NT2/D1 (cell line): ENCODE data around the gene SURF4.

Experiments
- DNase-seq: peaks from one replicate; pipeline ENCODE4 v3.0.0-alpha.2; 2011; ENCODE audit warnings: low read depth, low spot score
- H3K27me3 ChIP-seq: 2 replicates; pipeline ENCODE4 v1.6.0; 2011; ENCODE audit warnings: mild to moderate bottlenecking; ENCODE audit not compliant: insufficient read length, insufficient read depth
- H3K36me3 ChIP-seq: 2 replicates; pipeline ENCODE4 v1.6.1; 2011; ENCODE audit warnings: mild to moderate bottlenecking, low read length, mixed read lengths; ENCODE audit not compliant: insufficient read depth, insufficient read length
- H3K4me1 ChIP-seq: 2 replicates; pipeline ENCODE4 v1.5.1; 2011; ENCODE audit not compliant: insufficient read depth, insufficient read length
- H3K4me3 ChIP-seq: 2 replicates; pipeline ENCODE4 v1.5.1; 2011; ENCODE audit warnings: low read depth; ENCODE audit not compliant: insufficient read length
- H3K9ac ChIP-seq: 2 replicates; pipeline ENCODE4 v1.6.0; 2011; ENCODE audit warnings: low read depth; ENCODE audit not compliant: insufficient read length
- H3K9me3 ChIP-seq: 2 replicates; pipeline ENCODE4 v1.5.1; 2011; ENCODE audit warnings: mild to moderate bottlenecking, low read length; ENCODE audit not compliant: insufficient read depth
- SUZ12 ChIP-seq: IDR thresholded peaks from 2 replicates; pipeline ENCODE4 v1.6.1; 2011; ENCODE audit not compliant: insufficient read length, insufficient read depth; ENCODE audit errors: extremely low read depth
- YY1 ChIP-seq: IDR thresholded peaks from 2 replicates; pipeline ENCODE4 v1.6.1; 2011; ENCODE audit not compliant: insufficient read length, insufficient read depth
- ZNF274 ChIP-seq: IDR thresholded peaks from 2 replicates; pipeline ENCODE4 v1.6.1; 2011; ENCODE audit warnings: mild to moderate bottlenecking, low read depth, low read length

The SURF4 gene

GRCh38 chr9:133404454-133405002 is 28.7 kb upstream of the SURF4 start:
- Histone ChIP-seq H3K4me3 (no peak overlapping the region), H3K36me3 (peaks cover 90% of the 10 kb centered on the region), H3K27me3 (no peaks in the 10 kb centered on the region), H3K9me3 (no peaks in the 10 kb centered on the region), H3K4me1 (peaks cover 2% of the 10 kb centered on the region), H3K9ac (no peak overlapping the region)
- TF ChIP-seq ZNF274 (no peak), YY1 (no peak), SUZ12 (no peak)
- DNase-seq, result no peak

- H3K9ac ChIP-seq, result no peak overlapping the region
- TF ChIP-seq ZNF274 (no peak), SUZ12 (no peak)
- peak; percentile 22 for DNase-seq
These were observed 28.1 kb upstream of the SURF4 start for GRCh38 chr9:133403766-133404453.

GRCh38 chr9:133402689-133403088 is 26.8 kb upstream of the SURF4 start:
- H3K4me1 ChIP-seq, result peaks cover 2% of the 10 kb centered on the region
- peaks cover 73% of the 10 kb centered on the region for H3K36me3 ChIP-seq
- DNase-seq, result no peak
- H3K9ac ChIP-seq, result no peak overlapping the region
- no peak for TF ChIP-seq SUZ12
- no peak for TF ChIP-seq ZNF274
- no peak for TF ChIP-seq YY1
- no peaks in the 10 kb centered on the region for H3K27me3 ChIP-seq
- no peaks in the 10 kb centered on the region for H3K9me3 ChIP-seq
- H3K4me3 ChIP-seq, result no peak overlapping the region

More at GRCh38 chr9:133403766-133404453, 28.1 kb upstream of the SURF4 start:
- Histone ChIP-seq H3K4me3 (no peak overlapping the region), H3K36me3 (peaks cover 84% of the 10 kb centered on the region), H3K9me3 (no peaks in the 10 kb centered on the region), H3K27me3 (no peaks in the 10 kb centered on the region), H3K4me1 (peaks cover 2% of the 10 kb centered on the region)

GRCh38 chr9:133401588-133401987 is 25.7 kb upstream of the SURF4 start:
- TF ChIP-seq YY1, result no peak
- TF ChIP-seq ZNF274, result no peak
- TF ChIP-seq SUZ12, result no peak
- no peak for DNase-seq
- peaks cover 2% of the 10 kb centered on the region for H3K4me1 ChIP-seq
- peaks cover 62% of the 10 kb centered on the region for H3K36me3 ChIP-seq
- H3K9me3 ChIP-seq, result no peaks in the 10 kb centered on the region
- no peaks in the 10 kb centered on the region for H3K27me3 ChIP-seq
- no peak overlapping the region for H3K9ac ChIP-seq
- no peak overlapping the region for H3K4me3 ChIP-seq

GRCh38 chr9:133400292-133400691 is 24.4 kb upstream of the SURF4 start:
- Histone ChIP-seq H3K9ac (no peak overlapping the region), H3K4me1 (no peaks in the 10 kb centered on the region), H3K4me3 (no peak overlapping the region), H3K36me3 (peaks cover 49% of the 10 kb centered on the region), H3K9me3 (no peaks in the 10 kb centered on the region), H3K27me3 (no peaks in the 10 kb centered on the region)
- DNase-seq, result no peak
- no peak for TF ChIP-seq YY1
- TF ChIP-seq SUZ12, result no peak
- TF ChIP-seq ZNF274, result no peak

GRCh38 chr9:133397895-133398294 is 22.0 kb upstream of the SURF4 start:
- H3K36me3 ChIP-seq, result peaks cover 25% of the 10 kb centered on the region
- no peaks in the 10 kb centered on the region for H3K9me3 ChIP-seq
- no peak overlapping the region for H3K4me3 ChIP-seq
- H3K27me3 ChIP-seq, result no peaks in the 10 kb centered on the region
- H3K4me1 ChIP-seq, result peaks cover 4% of the 10 kb centered on the region
- DNase-seq, result no peak
- H3K9ac ChIP-seq, result no peak overlapping the region
- TF ChIP-seq YY1, result no peak
- TF ChIP-seq ZNF274, result no peak
- TF ChIP-seq SUZ12, result no peak

- H3K9me3 ChIP-seq, result no peaks in the 10 kb centered on the region
- DNase-seq, result no peak
- TF ChIP-seq YY1 (no peak), ZNF274 (no peak), SUZ12 (no peak)
- no peaks in the 10 kb centered on the region for H3K27me3 ChIP-seq
- peaks cover 4% of the 10 kb centered on the region for H3K4me1 ChIP-seq
- H3K4me3 ChIP-seq, result no peak overlapping the region
- peaks cover 20% of the 10 kb centered on the region for H3K36me3 ChIP-seq
- no peak overlapping the region for H3K9ac ChIP-seq
These were observed 21.5 kb upstream of the SURF4 start for GRCh38 chr9:133397370-133397769.
